Measurements from ENCODE around the gene YY1.
A peak's percentile ranks its signal among the peaks of the same experiment; 100 is the strongest.

- TF ChIP-seq CTCF (IDR thresholded peaks at IDR 0.05; ENCODE audit: low read depth, low read length, poor library complexity, severe bottlenecking) (peak; percentile 62), EZH2phosphoT487 (IDR thresholded peaks at IDR 0.05; ENCODE audit: borderline replicate concordance, low read length) (no peak)
Observed at GRCh38 chr14:100239840-100240667, 1.1 kb downstream of the YY1 start.

Measured in DOHH2 (cell line).